ENCODE results near the gene ATP13A1.

GRCh38 chr19:19615086-19615485 is 48.4 kb downstream of the ATP13A1 start:
- TF ChIP-seq POLR2A (IDR thresholded peaks at IDR 0.05) (no peak), CTCF (IDR thresholded peaks at IDR 0.05) (no peak)
